HepG2 (cell line): ENCODE results near the gene ADPGK. TPM values are rescaled to one million over a fixed set of nuclear protein-coding genes. Genes with fewer than 3 reads are reported as not detected.

ENCODE experiments used
- ATAC-seq: fragments of 200-7000 bp; cut with Tn5 transposase; 3 replicates; pipeline ENCODE4 v1.9.1; 2020; ENCODE audit warnings: mild to moderate bottlenecking, moderate library complexity
- BruUV-seq: library from RNA; stranded (reverse); fragments of 400-500 nt; replicated peaks from 2 replicates; lab custom pipeline; 2021; lab: Mats Ljungman, UMichigan
- CTCF ChIA-PET: fragments of 300-600 bp; formaldehyde crosslinking; extraction: SDS; loops from one replicate; lab custom pipeline; 2021; ENCODE audit warnings: low total read pairs, inconsistent platforms, low intra/inter-chr PET ratio; lab: Yijun Ruan, JAX
- POLR2A ChIA-PET: fragments of 350-600 bp; sonication (Branson Sonifier 250); formaldehyde crosslinking; loops from one replicate; lab custom pipeline; 2020; ENCODE audit warnings: antibody characterized with exemption, inconsistent platforms; lab: Yijun Ruan, JAX
- DNase-seq: peaks from one replicate; pipeline ENCODE4 v3.0.0-alpha.2; 2015; ENCODE audit warnings: low spot score
- FAIRE-seq: peaks from 3 replicates; lab custom pipeline; 2011; peaks lifted over from hg19 to GRCh38; lab: Jason Lieb, UNC
- H2AFZ ChIP-seq: one replicate; pipeline ENCODE4 v1.6.1; 2011; ENCODE audit warnings: low read length, inconsistent platforms
- H3K27ac ChIP-seq: fragments of 300-600 bp; 3 replicates; pipeline ENCODE4 v1.8.0; 2011; ENCODE audit warnings: mixed run types, mild to moderate bottlenecking, mixed read lengths, low read length, inconsistent platforms; ENCODE audit not compliant: insufficient read depth; ENCODE audit errors: extremely low read length
- H3K27me3 ChIP-seq, 2 experiments: fragments of 200-600 bp in 1 of 2; 2 replicates in 1 of 2; 3 replicates in 1 of 2; pipeline versions ENCODE4 v1.6.0 to v1.8.0; 2011; ENCODE audit warnings: low read length in 2 of 2, mild to moderate bottlenecking in 2 of 2, moderate library complexity in 2 of 2, inconsistent platforms in 1 of 2; ENCODE audit not compliant: insufficient read depth in 2 of 2, control insufficient read depth in 1 of 2
- H3K36me3 ChIP-seq, 2 experiments: fragments of 200-600 bp in 1 of 2; replicated peaks in 1 of 2; 2 replicates in 1 of 2; 3 replicates in 1 of 2; pipeline versions ENCODE4 v1.5.1 to v1.8.0; 2011; ENCODE audit warnings: low read length in 2 of 2, inconsistent platforms in 1 of 2; ENCODE audit not compliant: insufficient read depth in 2 of 2, control insufficient read depth in 1 of 2
- H3K4me1 ChIP-seq: 2 replicates; pipeline ENCODE4 v1.5.1; 2012; ENCODE audit warnings: low read length, inconsistent platforms; ENCODE audit not compliant: insufficient read depth
- H3K4me2 ChIP-seq: 2 replicates; pipeline ENCODE4 v1.6.0; 2011; ENCODE audit warnings: low read depth, low read length, inconsistent platforms
- H3K4me3 ChIP-seq, 3 experiments: fragments of 200-600 bp in 1 of 3; sonication (generic), shearing (Covaris generic) in 1 of 3; replicated peaks in 1 of 3; 2 replicates each; pipeline ENCODE4 v1.5.1; 2011 to 2016; ENCODE audit warnings: low read length in 3 of 3, inconsistent platforms in 2 of 3, low read depth in 2 of 3, mild to moderate bottlenecking in 2 of 3, control low read depth in 1 of 3, mixed read lengths in 1 of 3; ENCODE audit not compliant: insufficient read depth in 1 of 3
- H3K79me2 ChIP-seq: one replicate; pipeline ENCODE4 v1.6.1; 2011; ENCODE audit warnings: low read length, inconsistent platforms; ENCODE audit not compliant: insufficient read depth
- H3K9ac ChIP-seq: 2 replicates; pipeline ENCODE4 v1.6.0; 2011; ENCODE audit warnings: mild to moderate bottlenecking, low read depth, low read length, inconsistent platforms; ENCODE audit not compliant: insufficient read depth
- H3K9me3 ChIP-seq: 2 replicates; pipeline ENCODE4 v1.5.1; 2012; ENCODE audit warnings: mild to moderate bottlenecking, low read length
- H4K20me1 ChIP-seq: 2 replicates; pipeline ENCODE4 v1.6.0; 2011; ENCODE audit warnings: inconsistent platforms, mild to moderate bottlenecking, low read length, moderate library complexity; ENCODE audit not compliant: insufficient read depth
- ARID3A ChIP-seq: IDR thresholded peaks from 2 replicates; pipeline ENCODE4 v1.6.1; 2012; ENCODE audit warnings: low read depth, low read length, improper control_type of control experiment
- ARID5B ChIP-seq: IDR thresholded peaks from 2 replicates; pipeline ENCODE4 v1.4.0; 2020; ENCODE audit warnings: mild to moderate bottlenecking, missing genetic modification reagents
- ZNF143 ChIP-seq: sonication (generic); formaldehyde crosslinking; IDR thresholded peaks from 2 replicates; pipeline ENCODE4 v1.4.0; 2020; ENCODE audit warnings: missing genetic modification reagents
- ZNF780A ChIP-seq: sonication (generic); formaldehyde crosslinking; IDR thresholded peaks from 2 replicates; pipeline ENCODE4 v1.8.0; 2022; ENCODE audit warnings: mild to moderate bottlenecking, missing genetic modification reagents, moderate library complexity
- WGBS: methylation state at CpG from one replicate; pipeline ENCODE4 v1.1.6; 2017; ENCODE audit warnings: low lambda C conversion rate; 5-methylcytosine and 5-hydroxymethylcytosine counted together
- in situ Hi-C: cut with HindIII; loops from 2 replicates; pipeline ENCODE4 v1.10.0; 2017; ENCODE audit warnings: low pct_unique_long_range_greater_than_20kb; ENCODE audit not compliant: extremely low pct_ligation_motif_present
- intact Hi-C: fragments of 100-400 bp; cut with micrococcal nuclease; formaldehyde crosslinking; loops from one replicate; pipeline ENCODE4 v1.10.0; 2022; ENCODE audit not compliant: unreplicated experiment
- polyA plus RNA-seq, 8 experiments: library from polyadenylated mRNA; depleted of rRNA in 3 of 8; stranded (reverse) in 7 of 8; unstranded in 1 of 8; fragments of >200 nt; fragmentation: Illumina TruSeq in 4 of 8; extraction: Trizol in 4 of 8; gene quantifications; 2 replicates each; pipeline versions ENCODE4 v1.2.1 to v1.2.3, GENCODE V29; 2011 to 2016; ENCODE audit warnings: low read depth in 4 of 8, missing spikeins in 1 of 8, mixed read lengths in 1 of 8; ENCODE audit not compliant: insufficient read depth in 1 of 8
- total RNA-seq, 5 experiments: library from RNA; depleted of rRNA; stranded (reverse); fragments of >200 nt; fragmentation: Illumina TruSeq; extraction: Trizol; gene quantifications; 2 replicates each; pipeline ENCODE4 v1.2.3, GENCODE V29; 2016; ENCODE audit warnings: low read depth in 1 of 5
- TF ChIP-seq, protein P1 (sequence below): sonication (generic); formaldehyde crosslinking; IDR thresholded peaks from 2 replicates; pipeline ENCODE4 v1.8.0; 2022; ENCODE audit warnings: mild to moderate bottlenecking, missing genetic modification reagents, moderate library complexity

Gene ADPGK
- total and polyA plus RNA-seq, 2 of the 13 experiments (the other 11 are each of a cell fraction or from before 2014, with no cell fraction given): 61.6 to 67.5 TPM

GRCh38 chr15:72792431-72792830, 8.9 kb upstream of the ADPGK start:
- Histone ChIP-seq H3K36me3 (no peaks in the 10 kb centered on the region), H3K4me2 (no peak overlapping the region), H3K79me2 (no peaks in the 10 kb centered on the region), H3K4me3 (no peak overlapping the region), H3K4me1 (peaks cover 10% of the 10 kb centered on the region; the same call in 1 of the 2 replicates), H3K27ac (no peak overlapping the region), H3K27me3 (peaks cover 0 to 16% of the 10 kb centered on the region in 2 experiments; a peak in 4 of 5 replicates), H3K9ac (no peak overlapping the region), H4K20me1 (no peaks in the 10 kb centered on the region), H2AFZ (no peak overlapping the region), H3K9me3 (no peaks in the 10 kb centered on the region)
- FAIRE-seq: no peak
- intact Hi-C loops: loop anchor here (10.0 kb wide), 1 partner anchor 452 kb away; no protein-coding TSS in a partner anchor
- ChIA-PET CTCF (no interaction called here), POLR2A (no interaction called here)
- ATAC-seq: no peak
- WGBS: 0% methylated on average over 1 of the region's 2 CpGs
- in situ Hi-C loops: no loop called here
- TF ChIP-seq ZNF143 (CRISPR knock-in tag): no peak
- TF ChIP-seq ZNF780A (CRISPR knock-in tag): no peak
- TF ChIP-seq ARID3A: no peak
- TF ChIP-seq, protein P1, sequence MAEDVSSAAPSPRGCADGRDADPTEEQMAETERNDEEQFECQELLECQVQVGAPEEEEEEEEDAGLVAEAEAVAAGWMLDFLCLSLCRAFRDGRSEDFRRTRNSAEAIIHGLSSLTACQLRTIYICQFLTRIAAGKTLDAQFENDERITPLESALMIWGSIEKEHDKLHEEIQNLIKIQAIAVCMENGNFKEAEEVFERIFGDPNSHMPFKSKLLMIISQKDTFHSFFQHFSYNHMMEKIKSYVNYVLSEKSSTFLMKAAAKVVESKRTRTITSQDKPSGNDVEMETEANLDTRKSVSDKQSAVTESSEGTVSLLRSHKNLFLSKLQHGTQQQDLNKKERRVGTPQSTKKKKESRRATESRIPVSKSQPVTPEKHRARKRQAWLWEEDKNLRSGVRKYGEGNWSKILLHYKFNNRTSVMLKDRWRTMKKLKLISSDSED (CRISPR knock-in tag): no peak
- TF ChIP-seq ARID5B (CRISPR knock-in tag): no peak
- DNase-seq: no peak
- no TSS peak for BruUV-seq
